Esophagus squamous epithelium (tissue), 4 donors: ENCODE measurements around the gene PRIM2.
"Not testable (repeated sequence)": the region's sequence is repeated elsewhere in the genome, so short reads cannot be mapped to it uniquely, and the experiment has no call there.

Experiments used
- POLR2A ChIP-seq, 4 donors: fragments of 450-650 bp; IDR thresholded peaks; one replicate each; pipeline ENCODE4 v1.6.1; 2017; ENCODE audit warnings: antibody characterized with exemption in 4 of 4, mild to moderate bottlenecking in 4 of 4, moderate library complexity in 3 of 4
- TF ChIP-seq, protein P1 (sequence below), 6 experiments: fragments of 450-650 bp in 4 of 6; fragments of 200-600 bp in 2 of 6; sonication (generic) in 2 of 6; IDR thresholded peaks; one replicate each; pipeline ENCODE4 v1.5.1; 2016 to 2019; ENCODE audit warnings: antibody characterized with exemption in 6 of 6, mild to moderate bottlenecking in 4 of 6, moderate library complexity in 4 of 6

DNA sequence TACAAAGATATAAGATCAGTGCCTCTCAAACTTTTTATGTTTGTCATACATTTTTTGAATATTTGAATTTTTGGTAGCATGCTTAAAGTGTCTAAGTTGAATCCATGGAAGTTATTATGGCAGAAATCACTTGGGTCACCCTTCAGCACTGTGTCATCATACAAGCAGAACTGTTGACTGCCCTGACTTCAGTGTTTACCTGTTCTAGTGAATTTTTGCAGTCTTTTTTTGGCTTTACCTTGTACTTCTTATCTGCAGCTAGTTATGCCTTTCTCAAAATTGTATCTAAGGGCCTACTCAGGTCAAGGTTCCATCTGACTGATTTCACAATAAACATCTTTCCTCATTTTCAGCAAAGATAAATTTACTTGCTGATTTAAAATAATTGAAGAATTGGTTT, 241.7 kb downstream of the PRIM2 start:
- TF ChIP-seq, protein P1, sequence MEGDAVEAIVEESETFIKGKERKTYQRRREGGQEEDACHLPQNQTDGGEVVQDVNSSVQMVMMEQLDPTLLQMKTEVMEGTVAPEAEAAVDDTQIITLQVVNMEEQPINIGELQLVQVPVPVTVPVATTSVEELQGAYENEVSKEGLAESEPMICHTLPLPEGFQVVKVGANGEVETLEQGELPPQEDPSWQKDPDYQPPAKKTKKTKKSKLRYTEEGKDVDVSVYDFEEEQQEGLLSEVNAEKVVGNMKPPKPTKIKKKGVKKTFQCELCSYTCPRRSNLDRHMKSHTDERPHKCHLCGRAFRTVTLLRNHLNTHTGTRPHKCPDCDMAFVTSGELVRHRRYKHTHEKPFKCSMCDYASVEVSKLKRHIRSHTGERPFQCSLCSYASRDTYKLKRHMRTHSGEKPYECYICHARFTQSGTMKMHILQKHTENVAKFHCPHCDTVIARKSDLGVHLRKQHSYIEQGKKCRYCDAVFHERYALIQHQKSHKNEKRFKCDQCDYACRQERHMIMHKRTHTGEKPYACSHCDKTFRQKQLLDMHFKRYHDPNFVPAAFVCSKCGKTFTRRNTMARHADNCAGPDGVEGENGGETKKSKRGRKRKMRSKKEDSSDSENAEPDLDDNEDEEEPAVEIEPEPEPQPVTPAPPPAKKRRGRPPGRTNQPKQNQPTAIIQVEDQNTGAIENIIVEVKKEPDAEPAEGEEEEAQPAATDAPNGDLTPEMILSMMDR (IDR thresholded peaks at IDR 0.05) = not testable (repeated sequence)
- not testable (repeated sequence) for TF ChIP-seq POLR2A (IDR thresholded peaks at IDR 0.05)
